T-helper 2 cell treated with Interferon-gamma antibody and Interleukin-4, amounts not matched to agents 5 μg/mL and 100 μg/mL, for 36 hours (primary cell): ENCODE results near the gene ARHGAP28.

Source experiments
- DNase-seq: peaks from one replicate; pipeline ENCODE4 v3.0.0; 2021; ENCODE audit warnings: low spot score
- H3K27ac Mint-ChIP-seq: one replicate; pipeline ENCODE4 v1.8.0; 2021; ENCODE audit warnings: mild to moderate bottlenecking, mixed read lengths
- H3K27me3 Mint-ChIP-seq: one replicate; pipeline ENCODE4 v1.8.0; 2021; ENCODE audit warnings: low read depth, mixed read lengths
- H3K36me3 Mint-ChIP-seq: one replicate; pipeline ENCODE4 v1.8.0; 2021; ENCODE audit warnings: low read depth, mixed read lengths
- H3K4me1 Mint-ChIP-seq: one replicate; pipeline ENCODE4 v1.8.0; 2021; ENCODE audit warnings: low read depth, mixed read lengths
- H3K4me3 Mint-ChIP-seq: one replicate; pipeline ENCODE4 v1.8.0; 2022; ENCODE audit warnings: mild to moderate bottlenecking, moderate library complexity, mixed read lengths
- H3K9me3 Mint-ChIP-seq: one replicate; pipeline ENCODE4 v1.8.0; 2021; ENCODE audit warnings: mixed read lengths

ARHGAP28 gene

DNA sequence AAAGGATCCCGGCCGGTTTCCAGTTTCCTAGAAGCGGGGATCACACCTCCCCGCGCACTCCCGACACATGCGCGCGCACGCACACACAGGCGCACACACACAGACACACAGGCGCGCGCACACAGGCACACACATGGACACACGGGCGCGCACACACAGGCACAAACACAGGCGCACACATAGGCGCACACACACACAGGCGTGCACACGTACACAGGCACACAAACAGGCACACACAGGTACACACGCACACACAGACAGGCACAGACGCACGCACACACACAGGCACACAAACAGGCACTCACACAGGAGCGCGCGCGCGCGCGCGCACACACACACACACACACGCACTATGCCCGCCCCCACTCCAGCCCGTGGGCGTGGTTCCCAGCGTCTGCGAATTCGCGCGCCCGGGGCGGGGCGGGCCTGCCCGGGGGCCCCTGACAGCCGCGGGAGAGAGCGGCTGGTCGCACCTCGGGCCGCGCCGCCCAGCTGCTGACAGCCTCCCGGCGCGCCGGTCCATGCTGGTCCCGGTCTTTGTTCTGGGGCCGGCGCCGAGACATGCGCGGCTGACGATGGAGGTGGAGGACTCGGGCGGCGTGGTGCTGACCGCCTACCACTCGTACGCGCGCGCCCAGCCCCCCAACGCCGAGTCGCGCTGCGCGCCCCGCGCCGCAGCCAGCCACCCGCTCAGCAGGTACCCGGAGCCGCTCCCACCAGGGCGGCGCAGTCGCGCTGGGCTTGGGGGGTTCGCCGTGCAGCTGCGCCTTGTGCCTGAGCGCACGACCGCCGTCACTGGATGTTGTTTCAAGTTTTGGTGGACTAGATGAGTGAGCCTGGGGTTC, at the start of gene ARHGAP28:
Gene ARHGAP28, plus strand, starts transcription at position 470 of the 845 bp plus-strand sequence. Its CDS starts 106 bp downstream, at position 576.
- H3K4me1 Mint-ChIP-seq = no peaks in the 10 kb centered on the region
- DNase-seq = peak; percentile 5
- no peak within 1 kb of the TSS for H3K27ac Mint-ChIP-seq
- no peaks in the 10 kb centered on the region for H3K36me3 Mint-ChIP-seq
- H3K4me3 Mint-ChIP-seq = peak within 1 kb of the TSS; percentile 78
- no peaks in the 10 kb centered on the region for H3K9me3 Mint-ChIP-seq
- H3K27me3 Mint-ChIP-seq = peaks cover 32% of the 10 kb centered on the region

DNA sequence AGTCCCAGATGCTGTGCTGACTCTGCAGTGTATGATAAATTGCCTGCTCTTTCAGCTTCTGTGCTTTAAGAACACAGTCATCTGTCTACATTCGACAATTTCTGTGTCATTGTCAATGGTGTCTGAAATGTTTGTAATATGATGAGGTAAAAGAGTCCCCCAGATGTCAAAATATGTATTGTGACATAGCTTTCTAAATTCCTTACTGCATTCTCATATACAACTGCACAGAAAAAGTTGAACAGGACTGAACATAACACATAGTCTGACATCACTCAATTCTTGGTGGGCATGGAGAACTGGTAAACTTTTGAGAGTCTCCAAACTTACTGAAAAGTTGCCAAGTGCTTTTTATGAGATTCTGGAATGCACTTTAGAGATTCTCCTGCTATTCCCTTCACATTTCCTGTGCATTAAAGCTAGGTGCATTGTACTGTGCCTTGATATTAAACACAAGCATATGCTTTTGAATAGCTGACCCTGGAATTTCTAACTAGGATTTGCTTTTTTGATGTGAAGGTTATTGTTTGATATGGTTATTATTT, 48.1 kb upstream of the ARHGAP28 start:
- Mint-ChIP-seq H3K27ac (no peak overlapping the region), H3K9me3 (no peaks in the 10 kb centered on the region)
- no peak for DNase-seq

GRCh38 chr18:6682437-6683111, 46.9 kb upstream of the ARHGAP28 start:
- Mint-ChIP-seq H3K4me3 (no peak overlapping the region), H3K36me3 (no peaks in the 10 kb centered on the region), H3K27me3 (no peaks in the 10 kb centered on the region), H3K27ac (no peak overlapping the region), H3K4me1 (no peaks in the 10 kb centered on the region), H3K9me3 (no peaks in the 10 kb centered on the region)
- DNase-seq = no peak

More for the DNA sequence above, 48.1 kb upstream of the ARHGAP28 start:
- H3K4me1 Mint-ChIP-seq = no peaks in the 10 kb centered on the region
- no peak overlapping the region for H3K4me3 Mint-ChIP-seq
- no peaks in the 10 kb centered on the region for H3K36me3 Mint-ChIP-seq
- H3K27me3 Mint-ChIP-seq = no peaks in the 10 kb centered on the region

GRCh38 chr18:6683112-6683876, 46.2 kb upstream of the ARHGAP28 start:
- no peaks in the 10 kb centered on the region for H3K9me3 Mint-ChIP-seq
- H3K4me3 Mint-ChIP-seq = no peak overlapping the region
- H3K36me3 Mint-ChIP-seq = no peaks in the 10 kb centered on the region
- no peaks in the 10 kb centered on the region for H3K27me3 Mint-ChIP-seq
- no peaks in the 10 kb centered on the region for H3K4me1 Mint-ChIP-seq
- H3K27ac Mint-ChIP-seq = no peak overlapping the region
- DNase-seq = no peak

DNA sequence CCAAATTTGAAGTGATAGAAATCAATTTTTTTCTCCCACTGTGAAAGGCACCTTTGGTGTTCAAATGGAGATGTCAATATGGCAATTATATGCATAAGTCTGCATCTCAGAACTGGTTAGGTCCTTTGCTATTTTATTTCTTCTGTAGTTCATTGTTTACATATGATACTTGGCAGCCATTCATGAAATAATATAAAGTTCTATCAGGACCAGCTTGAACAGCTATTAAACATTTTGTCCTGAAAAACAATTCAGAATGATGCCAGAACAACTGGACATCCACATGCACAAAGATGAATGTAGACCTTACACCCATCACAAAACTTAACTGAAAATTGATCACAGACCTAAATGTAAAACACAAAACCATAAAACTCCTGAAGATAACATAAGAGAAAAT, 41.8 kb upstream of the ARHGAP28 start:
- H3K27me3 Mint-ChIP-seq = no peaks in the 10 kb centered on the region
- no peaks in the 10 kb centered on the region for H3K36me3 Mint-ChIP-seq
- no peak for DNase-seq
- no peak overlapping the region for H3K4me3 Mint-ChIP-seq
- H3K27ac Mint-ChIP-seq = no peak overlapping the region
- H3K9me3 Mint-ChIP-seq = no peaks in the 10 kb centered on the region
- H3K4me1 Mint-ChIP-seq = no peaks in the 10 kb centered on the region

DNA sequence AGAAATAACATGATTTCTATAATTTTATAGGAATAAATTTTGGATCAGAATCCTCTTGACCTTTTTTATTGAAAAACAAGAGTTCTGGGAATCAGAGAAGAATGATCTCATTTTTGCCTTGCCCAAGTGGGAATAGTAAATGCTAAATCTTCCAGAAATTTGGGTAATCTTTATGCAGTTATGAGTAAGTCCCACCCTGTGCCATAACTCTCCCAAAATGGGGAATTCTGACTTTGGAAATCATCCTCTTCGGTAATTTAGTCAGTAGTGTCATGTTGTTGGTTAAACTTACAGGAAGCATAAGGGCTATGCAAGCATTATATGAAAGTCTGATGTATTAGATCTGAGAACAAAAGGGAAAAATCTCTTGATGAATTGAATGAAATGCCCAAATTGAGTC, 20.6 kb upstream of the ARHGAP28 start:
- H3K4me3 Mint-ChIP-seq = no peak overlapping the region
- H3K27ac Mint-ChIP-seq = no peak overlapping the region
- H3K36me3 Mint-ChIP-seq = no peaks in the 10 kb centered on the region
- no peaks in the 10 kb centered on the region for H3K27me3 Mint-ChIP-seq
- no peaks in the 10 kb centered on the region for H3K4me1 Mint-ChIP-seq
- H3K9me3 Mint-ChIP-seq = peaks cover 12% of the 10 kb centered on the region
- DNase-seq = no peak

- Mint-ChIP-seq H3K27ac (no peak overlapping the region), H3K4me3 (no peak overlapping the region), H3K9me3 (peaks cover 12% of the 10 kb centered on the region), H3K4me1 (no peaks in the 10 kb centered on the region), H3K36me3 (no peaks in the 10 kb centered on the region), H3K27me3 (no peaks in the 10 kb centered on the region)
- no peak for DNase-seq
These were observed 18.0 kb upstream of the ARHGAP28 start for GRCh38 chr18:6711467-6711866.

DNA sequence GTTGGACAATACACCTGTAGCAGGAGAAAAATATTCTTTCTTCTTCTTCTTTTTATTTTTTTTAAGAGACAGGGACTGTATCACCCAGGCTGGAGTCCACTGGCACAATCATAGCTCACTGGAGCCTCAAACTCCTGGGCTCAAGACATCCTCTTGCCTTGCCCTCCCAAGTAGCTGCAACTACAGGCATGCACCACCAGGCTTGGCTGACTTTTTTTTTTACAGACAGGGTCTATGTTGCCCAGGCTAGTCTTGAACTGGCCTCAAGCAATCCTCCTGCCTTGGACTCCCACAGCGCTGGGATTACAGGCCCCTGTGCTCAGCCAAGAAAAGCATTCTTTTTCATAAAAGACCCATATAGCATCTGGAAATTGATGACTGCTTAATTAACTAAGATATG, 17.1 kb upstream of the ARHGAP28 start:
- H3K36me3 Mint-ChIP-seq = no peaks in the 10 kb centered on the region
- no peak overlapping the region for H3K27ac Mint-ChIP-seq
- H3K4me3 Mint-ChIP-seq = no peak overlapping the region
- no peak for DNase-seq
- H3K9me3 Mint-ChIP-seq = peaks cover 7% of the 10 kb centered on the region
- no peaks in the 10 kb centered on the region for H3K4me1 Mint-ChIP-seq
- H3K27me3 Mint-ChIP-seq = no peaks in the 10 kb centered on the region

DNA sequence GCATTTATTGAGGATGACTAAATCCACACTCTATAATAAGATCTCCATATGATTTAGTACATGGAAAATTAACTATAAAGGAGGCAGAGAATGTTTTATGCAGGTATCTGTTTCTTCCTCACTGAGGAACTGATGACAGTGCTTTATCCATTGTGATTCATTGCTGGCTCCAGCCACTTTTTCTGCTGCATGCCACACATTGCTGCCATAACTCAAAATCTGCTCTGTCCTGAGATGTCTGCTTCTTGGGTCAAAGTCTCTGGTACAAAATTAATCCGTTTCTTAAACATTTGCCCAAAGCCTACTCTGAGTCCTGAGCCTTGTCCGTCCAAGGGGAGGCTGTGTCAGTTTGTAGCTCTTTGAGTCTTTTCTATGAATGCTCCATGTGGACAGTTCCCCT, 15.5 kb upstream of the ARHGAP28 start:
- H3K27ac Mint-ChIP-seq = no peak overlapping the region
- H3K4me3 Mint-ChIP-seq = no peak overlapping the region
- DNase-seq = no peak

DNA sequence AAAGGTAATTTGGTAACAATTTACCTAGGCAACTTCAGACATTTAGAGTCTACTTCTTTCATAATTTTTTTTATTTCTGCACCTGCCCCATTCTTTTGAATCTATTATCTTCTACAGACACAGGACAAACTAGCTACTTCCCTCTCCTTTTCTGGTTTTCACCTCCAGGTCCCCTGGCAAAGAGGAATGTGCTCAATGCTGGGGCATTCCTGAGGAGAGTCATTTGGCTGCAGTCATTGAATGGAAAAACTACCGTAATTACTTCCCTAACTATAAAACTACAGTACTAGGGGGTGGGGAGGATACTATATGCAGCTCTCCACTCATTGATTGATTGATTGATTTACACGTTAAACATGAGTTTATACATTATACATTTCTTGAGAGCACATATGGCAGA, 11.2 kb upstream of the ARHGAP28 start:
- Mint-ChIP-seq H3K4me3 (no peak overlapping the region), H3K36me3 (no peaks in the 10 kb centered on the region), H3K4me1 (no peaks in the 10 kb centered on the region), H3K9me3 (no peaks in the 10 kb centered on the region), H3K27me3 (no peaks in the 10 kb centered on the region), H3K27ac (no peak overlapping the region)
- no peak for DNase-seq

More for the DNA sequence above, 15.5 kb upstream of the ARHGAP28 start:
- H3K4me1 Mint-ChIP-seq = no peaks in the 10 kb centered on the region
- no peaks in the 10 kb centered on the region for H3K36me3 Mint-ChIP-seq
- no peaks in the 10 kb centered on the region for H3K27me3 Mint-ChIP-seq
- H3K9me3 Mint-ChIP-seq = peaks cover 7% of the 10 kb centered on the region

DNA sequence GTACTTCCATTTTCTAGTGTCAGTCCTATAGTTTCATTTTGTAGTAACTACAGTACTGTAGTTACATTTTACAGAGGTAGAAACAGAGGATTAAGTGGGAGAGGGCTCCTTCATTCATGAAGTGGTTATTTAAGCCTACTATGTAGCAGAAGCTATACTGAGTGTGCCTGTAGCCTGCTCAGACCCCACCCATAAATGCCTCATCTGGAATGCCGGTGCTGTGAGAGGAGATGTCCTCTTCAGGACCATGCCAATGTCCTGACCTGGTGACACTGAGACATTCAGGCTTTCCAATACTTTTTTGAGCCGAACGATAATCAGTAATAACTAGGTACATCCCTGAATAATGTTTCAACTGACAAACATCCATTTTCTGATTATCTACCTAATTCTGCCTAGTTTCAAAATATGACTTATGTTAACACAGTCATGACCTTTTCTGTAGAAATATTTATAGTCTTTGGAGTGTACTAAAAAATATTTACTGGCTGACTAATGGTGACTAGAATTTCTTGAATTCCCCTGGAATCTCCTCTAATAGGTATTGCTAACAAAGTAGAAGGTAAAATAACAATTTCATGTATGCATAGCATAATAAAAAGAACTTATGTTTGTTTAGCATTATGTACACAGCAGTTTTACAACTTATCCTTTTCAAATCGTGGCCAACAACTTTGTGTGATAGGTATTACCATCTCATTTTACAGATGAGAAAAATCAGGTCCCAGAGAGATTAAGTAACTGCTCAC, 10.2 kb upstream of the ARHGAP28 start:
- Mint-ChIP-seq H3K4me1 (no peaks in the 10 kb centered on the region), H3K4me3 (no peak overlapping the region), H3K36me3 (no peaks in the 10 kb centered on the region), H3K9me3 (no peaks in the 10 kb centered on the region), H3K27me3 (no peaks in the 10 kb centered on the region), H3K27ac (no peak overlapping the region)
- DNase-seq = no peak

DNA sequence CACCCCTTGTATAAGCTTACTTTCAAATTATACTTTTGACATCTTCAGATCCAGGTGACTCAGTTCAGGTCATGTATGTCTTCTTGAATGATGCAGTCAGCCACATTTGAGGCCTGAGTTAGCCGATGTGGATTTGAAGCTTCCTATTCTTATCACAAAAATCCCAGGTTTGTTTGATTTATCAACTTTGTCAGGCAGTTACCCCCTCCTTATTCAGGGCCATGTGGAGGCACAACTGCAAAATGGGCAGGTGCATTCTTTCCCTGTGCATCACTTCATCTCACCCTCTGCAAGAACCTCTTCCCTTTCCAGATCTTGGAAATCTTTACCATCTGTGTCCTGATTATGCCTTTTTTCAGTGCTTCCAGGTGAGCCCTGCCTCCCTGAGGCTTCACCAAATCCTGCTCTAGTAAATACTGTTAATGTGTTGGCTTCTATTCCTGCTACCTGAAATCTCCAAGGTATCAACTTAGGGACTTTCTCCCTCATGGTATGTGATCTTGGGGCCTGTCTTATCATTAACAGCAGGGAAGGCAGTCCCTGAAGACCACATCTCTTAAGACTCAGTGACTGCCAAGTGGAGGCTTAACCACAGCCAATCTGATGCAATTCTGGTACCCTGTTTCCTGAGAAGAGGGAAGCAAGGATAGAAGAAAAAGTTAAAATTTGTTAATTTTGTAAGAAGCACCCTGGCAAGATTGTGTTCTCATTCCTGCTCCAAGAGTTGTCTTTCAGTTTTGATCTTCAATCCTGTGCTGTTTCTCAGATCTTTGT, 9.4 kb upstream of the ARHGAP28 start:
- Mint-ChIP-seq H3K4me3 (no peak overlapping the region), H3K27ac (no peak overlapping the region), H3K36me3 (no peaks in the 10 kb centered on the region), H3K9me3 (no peaks in the 10 kb centered on the region), H3K4me1 (no peaks in the 10 kb centered on the region), H3K27me3 (no peaks in the 10 kb centered on the region)
- no peak for DNase-seq

DNA sequence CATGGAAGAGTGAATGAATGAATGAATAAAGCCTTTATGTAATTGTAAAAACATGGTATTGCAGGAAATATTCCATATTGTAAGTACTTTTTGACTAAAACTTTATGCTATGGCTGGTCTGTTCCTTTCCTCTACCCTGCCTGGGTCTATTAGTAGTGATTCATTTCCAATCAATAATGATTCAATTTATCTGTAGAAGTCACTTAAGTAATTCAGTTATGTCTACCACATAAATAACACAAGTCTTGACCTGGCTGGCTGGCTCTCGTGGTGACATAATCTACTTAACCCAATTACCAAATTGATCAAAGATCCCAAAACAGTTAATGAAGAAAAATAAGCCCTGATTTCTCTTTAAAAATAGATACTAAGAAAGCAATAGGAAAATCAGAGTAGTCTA, 7.8 kb upstream of the ARHGAP28 start:
- no peak overlapping the region for H3K4me3 Mint-ChIP-seq
- no peaks in the 10 kb centered on the region for H3K9me3 Mint-ChIP-seq
- peaks cover under 1% of the 10 kb centered on the region for H3K27me3 Mint-ChIP-seq
- no peaks in the 10 kb centered on the region for H3K4me1 Mint-ChIP-seq
- no peak for DNase-seq
- H3K36me3 Mint-ChIP-seq = no peaks in the 10 kb centered on the region
- H3K27ac Mint-ChIP-seq = no peak overlapping the region
